ENCODE measurements around the gene BCL7B.
"Not testable (repeated sequence)": the region's sequence is repeated elsewhere in the genome, so short reads cannot be mapped to it uniquely, and the experiment has no call there.

BCL7B gene

GRCh38 chr7:73556208-73557107, 1.0 kb downstream of the BCL7B start:
- ChIA-PET POLR2A (interaction anchor here (0.6 to 2.5 kb wide), 6 partner anchors 9 to 135 kb away, joined by 3 to 24 read pairs (median 4); partner anchors contain the start of genes BAZ1B and TBL2), CTCF (interaction anchor here (0.6 to 1.0 kb wide), 2 partner anchors 16 to 178 kb away, joined by 3 read pairs; no protein-coding TSS in a partner anchor)
- Histone ChIP-seq H3K27ac (ENCODE audit: extremely low read depth, low read depth, low read length) (peak overlapping the region; percentile 12; the same call in 1 of the 2 replicates), H3K4me3 (ENCODE audit: low read depth, low read length) (peak overlapping the region; percentile 64), H3K36me3 (ENCODE audit: control insufficient read depth in 2 of 2, insufficient read depth in 1 of 2, low read length in 2 of 2) (peaks cover 11 to 14% of the 10 kb centered on the region in 2 experiments; a peak in 2 of 3 replicates), H3K4me1 (ENCODE audit: control insufficient read depth, insufficient read depth, low read length) (peaks cover 3% of the 10 kb centered on the region; the same call in 1 of the 2 replicates), H3K9me3 (ENCODE audit: control insufficient read depth, insufficient read depth, low read depth, low read length) (no peaks in the 10 kb centered on the region)
- 0 out of 2 replicates have a peak, but pooled peaks have one; percentile 49 for TF ChIP-seq SP3 (tag by site-specific recombination; IDR thresholded peaks at IDR 0.05)
- TF ChIP-seq ZNF394 (tag by site-specific recombination; IDR thresholded peaks at IDR 0.05; ENCODE audit: borderline replicate concordance), result 0 out of 2 replicates have a peak, but pooled peaks have one; percentile 13
- TF ChIP-seq ZBTB17 (tag by site-specific recombination; IDR thresholded peaks at IDR 0.05), result peak; percentile 51
- TF ChIP-seq ZNF121 (tag by site-specific recombination; IDR thresholded peaks at IDR 0.05), result peak; percentile 97
- TF ChIP-seq KLF16 (tag by site-specific recombination; IDR thresholded peaks at IDR 0.05), result no peak
- peak; percentile 96 for TF ChIP-seq PRDM10 (tag by site-specific recombination; IDR thresholded peaks at IDR 0.05)
- TF ChIP-seq ZBTB8A (tag by site-specific recombination; IDR thresholded peaks at IDR 0.05), result peak; percentile 94; the same call in 1 of the 2 replicates
- no peak for TF ChIP-seq ELK4 (IDR thresholded peaks at IDR 0.05; ENCODE audit: borderline replicate concordance, low read depth, low read length)
- no peak for TF ChIP-seq ZNF580 (tag by site-specific recombination; IDR thresholded peaks at IDR 0.05)
- TF ChIP-seq ZBTB20 (tag by site-specific recombination; IDR thresholded peaks at IDR 0.05), result peak; percentile 59
- TF ChIP-seq ZNF169 (tag by site-specific recombination; IDR thresholded peaks at IDR 0.05), result no peak
- TF ChIP-seq ZNF335 (tag by site-specific recombination; conservative IDR thresholded peaks at IDR 0.05), result peak; percentile 53; the same call in 1 of the 2 replicates
- TF ChIP-seq ZBTB48 (tag by site-specific recombination; IDR thresholded peaks at IDR 0.05), result 0 out of 2 replicates have a peak, but pooled peaks have one; percentile 14

- TF ChIP-seq ZNF121 (tag by site-specific recombination; IDR thresholded peaks at IDR 0.05), result peak; percentile 56; the same call in 1 of the 2 replicates
- TF ChIP-seq ZBTB44 (tag by site-specific recombination; IDR thresholded peaks at IDR 0.05), result no peak
- Histone ChIP-seq H3K4me3 (ENCODE audit: low read depth, low read length) (no peak overlapping the region), H3K9me3 (ENCODE audit: control insufficient read depth, insufficient read depth, low read depth, low read length) (no peaks in the 10 kb centered on the region), H3K4me1 (ENCODE audit: control insufficient read depth, insufficient read depth, low read length) (peaks cover 3% of the 10 kb centered on the region; the same call in 1 of the 2 replicates), H3K27ac (ENCODE audit: extremely low read depth, low read depth, low read length) (0 out of 2 replicates have a peak overlapping the region, but pooled peaks have one; percentile 12), H3K36me3 (ENCODE audit: control insufficient read depth in 2 of 2, insufficient read depth in 1 of 2, low read length in 2 of 2) (peaks cover 16 to 21% of the 10 kb centered on the region in 2 experiments; a peak in 2 of 3 replicates)
- POLR2A ChIA-PET, result interaction anchor here (1.9 to 2.5 kb wide), 2 partner anchors 23 to 34 kb away, joined by 10 to 24 read pairs; partner anchors contain the start of genes BAZ1B and TBL2
- CTCF ChIA-PET, result no interaction called here
These were observed 2.0 kb downstream of the BCL7B start for GRCh38 chr7:73555411-73555982.

GRCh38 chr7:73550093-73550492, 7.4 kb downstream of the BCL7B start:
- CTCF ChIA-PET; H3K4me3 ChIP-seq (ENCODE audit: low read depth, low read length); H3K4me1 ChIP-seq (ENCODE audit: control insufficient read depth, insufficient read depth, low read length); POLR2A ChIA-PET; H3K27ac ChIP-seq (ENCODE audit: extremely low read depth, low read depth, low read length); H3K9me3 ChIP-seq (ENCODE audit: control insufficient read depth, insufficient read depth, low read depth, low read length): not testable (repeated sequence)
- H3K36me3 ChIP-seq (ENCODE audit: control insufficient read depth in 2 of 2, insufficient read depth in 1 of 2, low read length in 2 of 2), result peaks cover 19 to 30% of the 10 kb centered on the region in 2 experiments; a peak in 2 of 3 replicates
